Measurements from ENCODE around the gene ARMC2.

ARMC2 gene

GRCh38 chr6:108799791-108800190 is 48.4 kb upstream of the ARMC2 start:
- H3K27ac ChIP-seq (ENCODE audit: low read depth, low read length), result no peak overlapping the region
- H3K9me2 ChIP-seq (replicated peaks; ENCODE audit: control insufficient read depth, low read length), result no peaks in the 10 kb centered on the region
- H3K36me3 ChIP-seq (ENCODE audit: control insufficient read depth, low read length), result no peaks in the 10 kb centered on the region
- H3K4me1 ChIP-seq (ENCODE audit: control insufficient read depth, low read length), result peaks cover 5% of the 10 kb centered on the region
- H3K79me2 ChIP-seq (ENCODE audit: control insufficient read depth, low read length), result no peaks in the 10 kb centered on the region
- no peak overlapping the region for H3K4me2 ChIP-seq (ENCODE audit: low read length)
- H3K27me3 ChIP-seq (ENCODE audit: control insufficient read depth, low read length), result peaks cover 34% of the 10 kb centered on the region
- no peaks in the 10 kb centered on the region for H4K20me1 ChIP-seq (ENCODE audit: control insufficient read depth, insufficient read depth, low read depth, low read length)
- no peaks in the 10 kb centered on the region for H3K9me3 ChIP-seq (ENCODE audit: control insufficient read depth, insufficient read depth, low read length)
- TF ChIP-seq EZH2phosphoT487 (IDR thresholded peaks at IDR 0.05; ENCODE audit: borderline replicate concordance, low read length) (no peak), CTCF (IDR thresholded peaks at IDR 0.05; ENCODE audit: low read depth, low read length, poor library complexity, severe bottlenecking) (no peak)
- H3F3A ChIP-seq (ENCODE audit: control insufficient read depth, insufficient read depth), result no peaks in the 10 kb centered on the region
- no peak overlapping the region for H3K4me3 ChIP-seq (ENCODE audit: low read length)

GRCh38 chr6:108800427-108800864 is 47.8 kb upstream of the ARMC2 start:
- TF ChIP-seq EZH2phosphoT487 (IDR thresholded peaks at IDR 0.05; ENCODE audit: borderline replicate concordance, low read length) (no peak), CTCF (IDR thresholded peaks at IDR 0.05; ENCODE audit: low read depth, low read length, poor library complexity, severe bottlenecking) (no peak)
- H3K27me3 ChIP-seq (ENCODE audit: control insufficient read depth, low read length), result peaks cover 34% of the 10 kb centered on the region
- H3K9me3 ChIP-seq (ENCODE audit: control insufficient read depth, insufficient read depth, low read length), result no peaks in the 10 kb centered on the region
- H3K36me3 ChIP-seq (ENCODE audit: control insufficient read depth, low read length), result no peaks in the 10 kb centered on the region
- H3K27ac ChIP-seq (ENCODE audit: low read depth, low read length), result no peak overlapping the region
- H3K79me2 ChIP-seq (ENCODE audit: control insufficient read depth, low read length), result no peaks in the 10 kb centered on the region
- H4K20me1 ChIP-seq (ENCODE audit: control insufficient read depth, insufficient read depth, low read depth, low read length), result no peaks in the 10 kb centered on the region
- no peaks in the 10 kb centered on the region for H3K9me2 ChIP-seq (replicated peaks; ENCODE audit: control insufficient read depth, low read length)
- peaks cover 5% of the 10 kb centered on the region for H3K4me1 ChIP-seq (ENCODE audit: control insufficient read depth, low read length)
- H3K4me2 ChIP-seq (ENCODE audit: low read length), result no peak overlapping the region
- no peaks in the 10 kb centered on the region for H3F3A ChIP-seq (ENCODE audit: control insufficient read depth, insufficient read depth)
- H3K4me3 ChIP-seq (ENCODE audit: low read length), result no peak overlapping the region

- H3K27me3 ChIP-seq (ENCODE audit: control insufficient read depth, low read length), result peaks cover 34% of the 10 kb centered on the region
- no peaks in the 10 kb centered on the region for H3K36me3 ChIP-seq (ENCODE audit: control insufficient read depth, low read length)
- H3K4me3 ChIP-seq (ENCODE audit: low read length), result no peak overlapping the region
- no peaks in the 10 kb centered on the region for H4K20me1 ChIP-seq (ENCODE audit: control insufficient read depth, insufficient read depth, low read depth, low read length)
- H3F3A ChIP-seq (ENCODE audit: control insufficient read depth, insufficient read depth), result no peaks in the 10 kb centered on the region
- TF ChIP-seq EZH2phosphoT487 (IDR thresholded peaks at IDR 0.05; ENCODE audit: borderline replicate concordance, low read length) (no peak), CTCF (IDR thresholded peaks at IDR 0.05; ENCODE audit: low read depth, low read length, poor library complexity, severe bottlenecking) (no peak)
- H3K4me2 ChIP-seq (ENCODE audit: low read length), result no peak overlapping the region
- H3K9me3 ChIP-seq (ENCODE audit: control insufficient read depth, insufficient read depth, low read length), result no peaks in the 10 kb centered on the region
- no peaks in the 10 kb centered on the region for H3K79me2 ChIP-seq (ENCODE audit: control insufficient read depth, low read length)
- H3K9me2 ChIP-seq (replicated peaks; ENCODE audit: control insufficient read depth, low read length), result no peaks in the 10 kb centered on the region
- no peak overlapping the region for H3K27ac ChIP-seq (ENCODE audit: low read depth, low read length)
- H3K4me1 ChIP-seq (ENCODE audit: control insufficient read depth, low read length), result peaks cover 13% of the 10 kb centered on the region
Observed at GRCh38 chr6:108801366-108801765, 46.9 kb upstream of the ARMC2 start.

Data from DOHH2 (cell line).